ENCODE data around the gene PINLYP.
"Not testable (repeated sequence)": the region's sequence is repeated elsewhere in the genome, so short reads cannot be mapped to it uniquely, and the experiment has no call there.

Gene PINLYP

GRCh38 chr19:43534816-43535761 is 40.5 kb upstream of the PINLYP start:
- H3K36me3 ChIP-seq (ENCODE audit: control insufficient read depth in 2 of 2, insufficient read depth in 2 of 2, low read length in 2 of 2) = peaks cover under 1 to 13% of the 10 kb centered on the region in 2 donors
- H3K9ac ChIP-seq (ENCODE audit: low read depth in 1 of 2, low read length in 2 of 2) = no peak overlapping the region
- H3K4me3 ChIP-seq (ENCODE audit: low read length in 2 of 2) = no peak overlapping the region
- peaks cover 14 to 22% of the 10 kb centered on the region in 2 donors for H3K4me1 ChIP-seq (ENCODE audit: control insufficient read depth in 2 of 2, insufficient read depth in 2 of 2, low read length in 2 of 2)
- no peaks in the 10 kb centered on the region for H3K9me3 ChIP-seq (ENCODE audit: control insufficient read depth in 2 of 2, low read length in 2 of 2)
- no peaks in the 10 kb centered on the region for H3K27me3 ChIP-seq (ENCODE audit: control insufficient read depth in 2 of 2, insufficient read depth in 2 of 2, low read length in 2 of 2)
- peak overlapping the region in 1 of 2 donors; percentile 94 for H3K27ac ChIP-seq (ENCODE audit: low read depth in 2 of 2, low read length in 2 of 2)

GRCh38 chr19:43538922-43539321 is 36.7 kb upstream of the PINLYP start:
- H3K36me3 ChIP-seq (ENCODE audit: control insufficient read depth in 2 of 2, insufficient read depth in 2 of 2, low read length in 2 of 2) = peaks cover 15 to 40% of the 10 kb centered on the region in 2 donors
- H3K27ac ChIP-seq (ENCODE audit: low read depth in 2 of 2, low read length in 2 of 2) = no peak overlapping the region
- H3K27me3 ChIP-seq (ENCODE audit: control insufficient read depth in 2 of 2, insufficient read depth in 2 of 2, low read length in 2 of 2) = no peaks in the 10 kb centered on the region
- H3K4me1 ChIP-seq (ENCODE audit: control insufficient read depth in 2 of 2, insufficient read depth in 2 of 2, low read length in 2 of 2) = peaks cover 0 to 4% of the 10 kb centered on the region in 2 donors
- no peak overlapping the region for H3K9ac ChIP-seq (ENCODE audit: low read depth in 1 of 2, low read length in 2 of 2)
- H3K9me3 ChIP-seq (ENCODE audit: control insufficient read depth in 2 of 2, low read length in 2 of 2) = no peaks in the 10 kb centered on the region
- no peak overlapping the region for H3K4me3 ChIP-seq (ENCODE audit: low read length in 2 of 2)

GRCh38 chr19:43540381-43540780 is 35.2 kb upstream of the PINLYP start:
- Histone ChIP-seq H3K9me3 (ENCODE audit: control insufficient read depth in 2 of 2, low read length in 2 of 2) (no peaks in the 10 kb centered on the region), H3K9ac (ENCODE audit: low read depth in 1 of 2, low read length in 2 of 2) (no peak overlapping the region), H3K36me3 (ENCODE audit: control insufficient read depth in 2 of 2, insufficient read depth in 2 of 2, low read length in 2 of 2) (peaks cover 20 to 50% of the 10 kb centered on the region in 2 donors), H3K27ac (ENCODE audit: low read depth in 2 of 2, low read length in 2 of 2) (no peak overlapping the region), H3K4me3 (ENCODE audit: low read length in 2 of 2) (no peak overlapping the region), H3K4me1 (ENCODE audit: control insufficient read depth in 2 of 2, insufficient read depth in 2 of 2, low read length in 2 of 2) (no peaks in the 10 kb centered on the region), H3K27me3 (ENCODE audit: control insufficient read depth in 2 of 2, insufficient read depth in 2 of 2, low read length in 2 of 2) (no peaks in the 10 kb centered on the region)

DNA sequence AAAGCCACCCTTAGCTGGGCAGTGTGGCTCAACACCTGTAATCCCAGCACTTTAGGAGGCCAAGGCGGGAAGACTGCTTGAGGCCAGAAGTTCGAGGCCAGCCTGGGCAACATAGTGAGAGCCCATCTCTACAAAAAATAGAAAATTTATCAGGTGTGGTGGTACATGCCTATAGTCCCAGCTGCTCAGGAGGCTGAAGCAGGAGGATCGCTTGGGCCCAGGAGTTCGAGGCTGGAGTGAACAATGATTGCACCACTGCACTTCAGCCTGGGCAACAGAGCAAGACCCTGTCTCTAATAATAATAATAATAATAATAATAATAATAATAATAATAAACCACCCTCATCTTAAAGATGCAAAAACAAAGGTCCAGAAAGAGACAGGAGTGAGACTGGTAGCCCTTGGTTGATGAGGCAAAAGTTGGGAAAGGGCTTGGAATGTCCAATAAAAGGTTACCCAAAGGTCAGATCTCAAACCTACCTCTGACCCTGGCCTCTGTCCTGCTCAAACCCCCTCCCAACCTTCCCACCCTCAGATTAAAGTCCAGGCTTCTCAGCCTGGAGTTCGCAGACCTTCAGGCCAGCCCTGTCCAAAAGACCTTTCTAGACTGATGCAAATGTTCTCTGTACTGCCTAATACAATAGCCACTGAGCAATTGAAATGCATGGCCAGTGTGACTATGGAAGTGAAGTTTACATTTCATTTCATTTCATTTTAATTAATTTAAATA is 33.5 kb upstream of the PINLYP start:
- H3K9ac ChIP-seq (ENCODE audit: low read depth in 1 of 2, low read length in 2 of 2) = no peak overlapping the region
- peaks cover 26 to 52% of the 10 kb centered on the region in 2 donors for H3K36me3 ChIP-seq (ENCODE audit: control insufficient read depth in 2 of 2, insufficient read depth in 2 of 2, low read length in 2 of 2)
- no peaks in the 10 kb centered on the region for H3K4me1 ChIP-seq (ENCODE audit: control insufficient read depth in 2 of 2, insufficient read depth in 2 of 2, low read length in 2 of 2)
- no peak overlapping the region for H3K27ac ChIP-seq (ENCODE audit: low read depth in 2 of 2, low read length in 2 of 2)
- H3K27me3 ChIP-seq (ENCODE audit: control insufficient read depth in 2 of 2, insufficient read depth in 2 of 2, low read length in 2 of 2) = no peaks in the 10 kb centered on the region
- H3K4me3 ChIP-seq (ENCODE audit: low read length in 2 of 2) = no peak overlapping the region
- H3K9me3 ChIP-seq (ENCODE audit: control insufficient read depth in 2 of 2, low read length in 2 of 2) = no peaks in the 10 kb centered on the region

DNA sequence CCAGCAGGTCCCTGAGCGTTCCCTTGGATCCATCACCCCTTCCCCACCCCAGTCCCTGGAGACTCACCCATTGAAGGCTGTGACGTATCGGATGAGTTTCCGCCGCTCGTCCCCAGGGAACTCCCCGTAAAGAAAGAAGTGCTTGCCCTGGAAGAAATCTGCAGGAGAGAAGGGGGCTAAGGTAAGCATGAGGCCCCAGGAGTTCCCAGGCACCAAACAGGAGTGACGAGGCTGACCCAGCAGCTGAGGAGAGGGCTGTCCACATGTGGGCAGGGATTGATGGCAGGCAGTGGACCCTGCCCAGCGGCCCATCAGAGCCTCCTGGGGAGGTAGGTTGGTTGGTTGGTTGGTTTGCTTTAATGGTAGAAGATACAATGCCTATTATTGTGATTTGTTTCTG is 31.5 kb upstream of the PINLYP start:
- H3K9ac ChIP-seq (ENCODE audit: low read depth in 1 of 2, low read length in 2 of 2) = no peak overlapping the region
- no peaks in the 10 kb centered on the region for H3K9me3 ChIP-seq (ENCODE audit: control insufficient read depth in 2 of 2, low read length in 2 of 2)
- no peaks in the 10 kb centered on the region for H3K4me1 ChIP-seq (ENCODE audit: control insufficient read depth in 2 of 2, insufficient read depth in 2 of 2, low read length in 2 of 2)
- H3K27me3 ChIP-seq (ENCODE audit: control insufficient read depth in 2 of 2, insufficient read depth in 2 of 2, low read length in 2 of 2) = no peaks in the 10 kb centered on the region
- no peak overlapping the region for H3K4me3 ChIP-seq (ENCODE audit: low read length in 2 of 2)
- H3K27ac ChIP-seq (ENCODE audit: low read depth in 2 of 2, low read length in 2 of 2) = no peak overlapping the region
- H3K36me3 ChIP-seq (ENCODE audit: control insufficient read depth in 2 of 2, insufficient read depth in 2 of 2, low read length in 2 of 2) = peaks cover 26 to 45% of the 10 kb centered on the region in 2 donors

DNA sequence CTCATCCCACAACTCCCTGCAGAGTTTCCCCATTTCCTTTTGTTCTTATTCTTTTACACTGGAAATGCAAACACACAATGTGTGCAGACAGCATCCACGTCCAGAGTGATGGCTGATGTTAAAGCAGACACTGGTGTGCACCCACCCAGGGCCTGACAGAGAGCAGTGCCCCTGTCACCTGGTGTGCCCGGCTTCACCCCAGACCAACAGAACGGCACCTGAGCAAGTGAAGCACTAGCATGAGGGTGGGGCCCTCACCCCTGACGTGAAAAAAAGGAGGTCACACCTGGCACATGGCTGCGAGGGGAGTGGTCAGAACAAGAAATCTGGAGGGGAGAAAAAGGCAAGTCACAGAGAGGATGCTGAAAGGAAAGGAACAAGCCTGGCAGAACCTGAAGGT is 30.3 kb upstream of the PINLYP start:
- Histone ChIP-seq H3K9ac (ENCODE audit: low read depth in 1 of 2, low read length in 2 of 2) (no peak overlapping the region), H3K36me3 (ENCODE audit: control insufficient read depth in 2 of 2, insufficient read depth in 2 of 2, low read length in 2 of 2) (peaks cover 23 to 47% of the 10 kb centered on the region in 2 donors), H3K4me3 (ENCODE audit: low read length in 2 of 2) (no peak overlapping the region), H3K27ac (ENCODE audit: low read depth in 2 of 2, low read length in 2 of 2) (no peak overlapping the region), H3K27me3 (ENCODE audit: control insufficient read depth in 2 of 2, insufficient read depth in 2 of 2, low read length in 2 of 2) (no peaks in the 10 kb centered on the region), H3K4me1 (ENCODE audit: control insufficient read depth in 2 of 2, insufficient read depth in 2 of 2, low read length in 2 of 2) (no peaks in the 10 kb centered on the region), H3K9me3 (ENCODE audit: control insufficient read depth in 2 of 2, low read length in 2 of 2) (no peaks in the 10 kb centered on the region)

GRCh38 chr19:43545981-43546380 is 29.6 kb upstream of the PINLYP start:
- Histone ChIP-seq H3K27me3 (ENCODE audit: control insufficient read depth in 2 of 2, insufficient read depth in 2 of 2, low read length in 2 of 2) (no peaks in the 10 kb centered on the region), H3K9me3 (ENCODE audit: control insufficient read depth in 2 of 2, low read length in 2 of 2) (no peaks in the 10 kb centered on the region), H3K4me1 (ENCODE audit: control insufficient read depth in 2 of 2, insufficient read depth in 2 of 2, low read length in 2 of 2) (no peaks in the 10 kb centered on the region), H3K27ac (ENCODE audit: low read depth in 2 of 2, low read length in 2 of 2) (no peak overlapping the region), H3K36me3 (ENCODE audit: control insufficient read depth in 2 of 2, insufficient read depth in 2 of 2, low read length in 2 of 2) (peaks cover 25 to 49% of the 10 kb centered on the region in 2 donors), H3K4me3 (ENCODE audit: low read length in 2 of 2) (no peak overlapping the region), H3K9ac (ENCODE audit: low read depth in 1 of 2, low read length in 2 of 2) (no peak overlapping the region)

DNA sequence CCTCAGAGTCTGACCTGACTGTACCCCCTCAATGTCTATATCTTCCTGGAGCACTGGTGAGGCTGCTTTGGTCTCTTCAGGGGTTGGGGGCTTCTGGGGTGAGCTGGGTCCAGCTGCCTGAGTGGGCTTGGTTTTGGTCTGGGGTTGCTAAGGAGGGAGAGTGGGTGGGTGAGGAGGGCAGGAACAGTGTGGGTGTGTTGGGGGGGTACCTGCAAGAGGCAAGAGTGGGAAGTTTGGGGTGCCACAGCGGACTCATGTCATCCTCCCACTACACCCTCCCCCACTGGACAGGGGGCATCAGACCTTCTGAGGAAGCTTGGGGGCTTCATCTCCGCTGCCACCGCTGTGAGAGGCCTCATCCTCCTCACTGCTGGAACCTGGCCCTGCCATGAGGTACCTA is 29.0 kb upstream of the PINLYP start:
- Histone ChIP-seq H3K4me3 (ENCODE audit: low read length in 2 of 2) (no peak overlapping the region), H3K9ac (ENCODE audit: low read depth in 1 of 2, low read length in 2 of 2) (no peak overlapping the region), H3K27me3 (ENCODE audit: control insufficient read depth in 2 of 2, insufficient read depth in 2 of 2, low read length in 2 of 2) (no peaks in the 10 kb centered on the region), H3K9me3 (ENCODE audit: control insufficient read depth in 2 of 2, low read length in 2 of 2) (no peaks in the 10 kb centered on the region), H3K27ac (ENCODE audit: low read depth in 2 of 2, low read length in 2 of 2) (no peak overlapping the region), H3K36me3 (ENCODE audit: control insufficient read depth in 2 of 2, insufficient read depth in 2 of 2, low read length in 2 of 2) (peaks cover 31 to 53% of the 10 kb centered on the region in 2 donors), H3K4me1 (ENCODE audit: control insufficient read depth in 2 of 2, insufficient read depth in 2 of 2, low read length in 2 of 2) (no peaks in the 10 kb centered on the region)

GRCh38 chr19:43547926-43548325 is 27.7 kb upstream of the PINLYP start:
- not testable (repeated sequence) for H3K9me3 ChIP-seq (ENCODE audit: control insufficient read depth in 2 of 2, low read length in 2 of 2); H3K27me3 ChIP-seq (ENCODE audit: control insufficient read depth in 2 of 2, insufficient read depth in 2 of 2, low read length in 2 of 2); H3K9ac ChIP-seq (ENCODE audit: low read depth in 1 of 2, low read length in 2 of 2); H3K4me1 ChIP-seq (ENCODE audit: control insufficient read depth in 2 of 2, insufficient read depth in 2 of 2, low read length in 2 of 2); H3K27ac ChIP-seq (ENCODE audit: low read depth in 2 of 2, low read length in 2 of 2); H3K4me3 ChIP-seq (ENCODE audit: low read length in 2 of 2)
- H3K36me3 ChIP-seq (ENCODE audit: control insufficient read depth in 2 of 2, insufficient read depth in 2 of 2, low read length in 2 of 2) = peaks cover 36 to 51% of the 10 kb centered on the region in 2 donors

DNA sequence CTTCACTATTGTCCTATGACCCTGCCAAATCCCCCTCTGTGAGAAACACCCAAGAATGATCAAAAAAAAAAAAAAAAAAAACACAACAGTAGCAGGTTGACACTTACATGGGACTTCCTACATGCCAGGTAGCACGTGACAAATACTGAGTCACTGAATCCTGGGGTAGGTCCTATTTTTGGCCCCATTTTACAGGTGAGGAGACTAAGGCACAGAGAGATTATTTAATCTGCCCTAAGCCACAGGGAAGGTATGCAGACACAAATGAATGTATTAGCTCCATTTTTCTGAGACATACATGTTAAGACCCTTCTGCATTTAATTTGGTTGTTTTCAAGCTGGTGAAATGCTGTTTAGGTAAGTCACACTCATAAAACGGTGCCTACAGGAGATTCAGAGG is 26.9 kb upstream of the PINLYP start:
- Histone ChIP-seq H3K36me3 (ENCODE audit: control insufficient read depth in 2 of 2, insufficient read depth in 2 of 2, low read length in 2 of 2) (peaks cover 33 to 49% of the 10 kb centered on the region in 2 donors), H3K9ac (ENCODE audit: low read depth in 1 of 2, low read length in 2 of 2) (no peak overlapping the region), H3K4me3 (ENCODE audit: low read length in 2 of 2) (no peak overlapping the region), H3K9me3 (ENCODE audit: control insufficient read depth in 2 of 2, low read length in 2 of 2) (no peaks in the 10 kb centered on the region), H3K27ac (ENCODE audit: low read depth in 2 of 2, low read length in 2 of 2) (no peak overlapping the region), H3K27me3 (ENCODE audit: control insufficient read depth in 2 of 2, insufficient read depth in 2 of 2, low read length in 2 of 2) (no peaks in the 10 kb centered on the region), H3K4me1 (ENCODE audit: control insufficient read depth in 2 of 2, insufficient read depth in 2 of 2, low read length in 2 of 2) (no peaks in the 10 kb centered on the region)

Measured in mucosa of rectum (tissue), 2 donors.